Measurements from ENCODE around the gene COL1A2.

The COL1A2 gene

GRCh38 chr7:94394437-94395140 is at the start of gene COL1A2:
COL1A2 (plus strand) TSS chr7:94394895; CDS start chr7:94395032, 137 bp downstream.
- DNase-seq: peak in 1 of 4 experiments; percentile 4

DNA sequence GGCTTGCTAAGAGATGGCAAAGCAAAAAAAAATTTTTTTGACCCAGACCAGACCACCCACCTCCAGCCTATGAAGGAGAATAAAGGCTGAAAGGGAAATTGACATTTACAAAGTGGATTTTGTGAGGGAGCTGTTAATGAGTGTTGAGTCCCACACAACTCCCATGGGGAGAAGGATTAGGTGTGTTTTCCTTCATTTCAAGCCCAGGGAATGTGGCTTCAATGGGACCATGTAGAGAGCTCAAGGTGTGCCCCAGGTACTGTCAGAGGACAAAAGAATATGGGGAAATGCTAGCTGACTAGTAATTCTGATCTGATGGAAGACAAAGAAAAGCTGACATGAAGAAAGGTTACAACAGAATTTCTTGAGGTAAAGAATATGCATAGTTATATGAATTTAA is 48.8 kb upstream of the COL1A2 start:
- DNase-seq: no peak

DNA sequence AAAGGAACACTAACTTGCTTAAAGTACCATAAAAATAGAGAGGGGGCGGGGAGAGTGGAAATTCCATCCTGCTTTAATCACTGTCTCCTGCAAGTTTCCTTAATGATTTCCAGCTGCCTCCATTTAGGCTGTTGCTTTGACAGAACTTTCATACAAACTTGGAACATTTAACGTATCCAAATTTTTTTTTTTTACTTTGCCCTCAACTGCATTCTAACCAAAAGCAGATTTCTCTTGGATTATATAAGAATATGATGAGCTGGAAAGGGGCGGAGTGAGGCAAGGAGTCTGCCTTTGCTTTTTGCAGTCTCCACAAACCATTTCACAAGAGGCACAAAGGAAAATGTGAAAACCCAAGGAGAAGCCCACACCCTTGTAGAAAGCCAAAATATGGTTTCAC is 46.6 kb upstream of the COL1A2 start:
- no peak for DNase-seq

GRCh38 chr7:94350734-94351133 is 44.0 kb upstream of the COL1A2 start:
- DNase-seq: no peak

GRCh38 chr7:94351703-94352102 is 43.0 kb upstream of the COL1A2 start:
- DNase-seq: no peak

DNA sequence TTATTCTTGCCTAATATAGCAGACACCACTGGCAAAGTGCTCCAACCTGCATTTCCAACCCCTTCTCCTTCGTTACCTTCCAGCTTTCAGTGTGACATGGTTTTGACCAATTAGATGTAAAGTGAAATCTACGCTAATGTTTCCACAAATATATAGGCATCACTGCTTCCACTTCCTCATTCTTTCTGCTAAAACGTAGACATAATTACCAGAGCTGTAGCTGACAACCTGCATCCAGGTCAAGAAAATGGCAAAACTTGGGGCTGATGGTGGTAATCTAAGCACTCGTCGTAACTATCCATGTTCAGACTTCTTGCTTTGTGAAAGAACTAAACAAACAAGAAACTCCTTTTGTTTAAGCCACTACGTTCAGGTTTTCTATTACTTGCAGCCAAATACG is 41.8 kb upstream of the COL1A2 start:
- DNase-seq: no peak

GRCh38 chr7:94354953-94355352 is 39.7 kb upstream of the COL1A2 start:
- DNase-seq: no peak

- no peak for DNase-seq
Measured at GRCh38 chr7:94355454-94355853, 39.2 kb upstream of the COL1A2 start.

DNA sequence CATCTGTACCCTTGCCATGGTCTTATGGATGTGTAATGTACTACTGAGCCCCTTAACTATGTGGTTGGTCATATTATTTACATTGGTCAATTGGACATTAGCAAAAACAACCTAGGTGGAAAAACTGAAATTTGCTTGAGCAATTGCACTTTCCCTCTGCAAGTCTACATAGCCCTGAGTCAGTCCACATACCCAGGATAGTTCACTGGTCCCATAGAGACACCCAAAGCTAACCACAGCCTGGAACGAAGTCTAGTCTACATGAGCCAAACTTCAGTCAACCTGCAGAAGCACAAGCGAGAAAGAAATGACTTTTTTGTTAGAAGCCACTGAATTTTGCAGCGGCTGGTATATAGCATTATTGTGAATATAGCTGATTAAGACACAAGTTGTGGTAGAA is 37.6 kb upstream of the COL1A2 start:
- no peak for DNase-seq

DNA sequence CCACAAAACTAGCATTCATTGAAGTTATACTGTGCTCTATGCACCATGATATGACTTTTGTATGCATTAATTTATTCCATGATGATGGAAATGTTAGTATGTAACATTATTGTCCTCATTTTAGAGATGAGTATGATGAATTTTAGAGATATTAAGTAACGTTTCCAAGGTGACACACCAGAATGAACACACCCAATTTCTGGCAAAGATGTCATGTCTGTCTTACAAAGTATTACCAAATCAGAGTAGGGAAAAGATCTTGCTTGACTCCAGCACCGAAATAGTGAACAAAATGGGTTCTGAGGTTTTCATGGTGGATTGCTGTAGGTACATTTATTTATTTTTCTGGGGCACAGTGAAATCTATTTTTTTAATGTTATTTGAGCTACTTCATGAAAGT is 33.8 kb upstream of the COL1A2 start:
- no peak for DNase-seq

DNA sequence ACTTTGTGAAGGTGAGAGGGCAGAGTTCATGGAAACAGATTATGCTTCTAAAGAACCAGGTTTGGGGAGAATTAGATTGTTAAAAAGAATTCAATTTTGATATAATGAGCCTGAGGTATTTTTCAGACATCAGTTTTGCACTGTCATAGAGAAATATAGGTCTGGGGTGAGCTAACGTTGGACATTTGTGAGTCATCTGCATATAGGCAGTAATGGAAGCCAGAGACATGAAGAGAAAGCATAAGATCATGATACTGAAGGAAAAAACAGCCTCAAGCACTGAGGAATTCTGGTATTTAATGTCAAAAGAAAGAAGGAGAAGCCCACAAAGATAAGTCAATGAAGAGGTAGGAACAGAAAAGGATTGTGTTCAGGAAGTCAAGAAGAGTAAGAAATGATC is 32.4 kb upstream of the COL1A2 start:
- DNase-seq: no peak

GRCh38 chr7:94364816-94365215 is 29.9 kb upstream of the COL1A2 start:
- no peak for DNase-seq

DNA sequence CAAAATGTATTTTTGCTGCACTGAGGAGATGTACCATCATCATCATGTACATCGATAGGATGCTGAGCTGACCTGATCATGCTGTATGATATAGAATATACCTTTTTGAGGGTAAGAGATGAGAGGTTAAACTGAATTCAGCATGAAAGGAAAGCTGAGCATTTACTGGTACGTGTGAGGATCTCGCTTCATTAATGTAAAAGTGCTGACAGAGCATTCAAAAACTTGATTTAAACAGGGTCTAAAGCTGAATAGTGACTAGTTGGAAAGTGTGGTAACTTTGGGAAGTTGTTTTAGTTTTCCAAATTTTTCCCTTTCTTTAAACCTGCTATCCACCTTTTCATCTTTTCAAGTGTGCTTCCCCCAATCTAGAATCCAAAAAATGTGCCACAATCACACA is 28.5 kb upstream of the COL1A2 start:
- no peak for DNase-seq

DNA sequence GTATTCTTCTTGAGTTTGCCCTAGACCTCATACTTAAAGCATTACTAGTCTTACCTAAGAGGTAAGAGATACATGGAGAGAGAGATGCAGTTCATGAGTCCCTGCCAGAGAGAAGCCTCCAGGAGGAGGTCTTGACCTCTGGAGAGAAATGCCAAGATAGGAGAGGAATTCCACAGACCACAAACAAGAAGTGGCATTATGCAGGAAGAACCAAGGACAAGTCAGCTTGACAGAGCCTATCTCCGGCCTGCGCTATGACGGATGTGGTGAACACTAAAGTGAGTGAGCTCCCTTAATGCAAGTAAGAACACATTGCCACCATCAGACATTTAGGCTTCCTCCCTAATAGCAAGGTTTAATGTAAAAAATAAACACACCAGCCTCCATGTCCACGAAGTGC is 27.9 kb upstream of the COL1A2 start:
- no peak for DNase-seq

DNA sequence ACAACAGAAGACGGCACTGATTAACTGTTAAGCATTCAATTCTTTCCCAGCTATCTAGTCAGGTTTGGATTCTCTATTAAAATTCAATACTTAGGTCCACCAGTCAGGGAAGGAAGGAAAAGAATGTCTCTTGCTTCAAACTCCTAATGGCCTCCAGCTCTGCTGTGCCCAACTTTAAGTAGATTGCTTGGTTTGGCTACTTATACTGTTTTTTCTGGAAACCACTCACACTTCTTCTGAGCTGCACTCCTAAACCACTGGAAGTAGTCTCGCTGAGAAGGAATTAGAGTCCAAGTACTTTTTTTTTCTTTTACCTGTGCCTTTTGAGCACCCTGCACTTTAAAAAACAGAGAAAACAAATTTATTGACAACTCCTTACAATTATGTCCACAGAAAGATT is 26.7 kb upstream of the COL1A2 start:
- DNase-seq: no peak

DNA sequence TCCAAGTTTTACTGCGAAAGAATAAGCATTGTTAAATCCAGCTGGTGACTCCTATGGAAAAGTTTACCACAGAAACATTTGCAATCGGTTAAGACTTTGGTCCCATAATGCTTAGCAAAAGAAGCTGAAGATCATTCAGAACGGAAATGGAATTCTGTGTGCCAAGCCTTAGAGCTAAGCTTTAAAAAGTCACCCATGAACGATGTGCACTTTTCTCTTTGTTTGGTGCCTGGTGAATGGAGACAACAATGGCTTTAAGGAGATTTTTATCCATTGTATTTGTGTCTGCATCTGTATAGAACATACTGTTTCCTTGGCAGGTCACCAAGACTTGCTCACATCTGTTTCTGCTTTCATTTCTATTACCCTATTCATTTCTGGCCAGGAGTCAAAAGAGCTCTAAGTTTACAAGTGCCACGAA is 26.3 kb upstream of the COL1A2 start:
- DNase-seq: no peak

DNA sequence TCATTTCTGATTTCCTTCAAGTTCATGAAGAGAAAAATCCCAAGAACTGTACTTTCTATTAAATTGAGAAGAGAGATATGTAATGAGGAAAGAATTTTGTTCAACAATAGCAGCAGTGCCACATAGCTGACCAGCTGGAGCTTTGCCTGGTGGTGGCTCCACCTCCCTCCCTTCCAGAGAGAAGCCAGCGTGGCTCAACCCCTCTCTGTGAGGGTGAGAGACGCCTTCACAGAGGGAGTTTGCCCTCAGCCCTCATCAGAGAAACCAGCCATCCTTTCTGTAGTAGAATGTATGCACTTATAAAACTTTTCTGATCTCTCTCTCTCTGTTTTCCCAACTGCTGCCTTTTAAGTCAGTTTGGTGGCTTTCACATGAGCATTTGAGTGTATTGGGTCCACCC is 20.5 kb upstream of the COL1A2 start:
- no peak for DNase-seq

DNA sequence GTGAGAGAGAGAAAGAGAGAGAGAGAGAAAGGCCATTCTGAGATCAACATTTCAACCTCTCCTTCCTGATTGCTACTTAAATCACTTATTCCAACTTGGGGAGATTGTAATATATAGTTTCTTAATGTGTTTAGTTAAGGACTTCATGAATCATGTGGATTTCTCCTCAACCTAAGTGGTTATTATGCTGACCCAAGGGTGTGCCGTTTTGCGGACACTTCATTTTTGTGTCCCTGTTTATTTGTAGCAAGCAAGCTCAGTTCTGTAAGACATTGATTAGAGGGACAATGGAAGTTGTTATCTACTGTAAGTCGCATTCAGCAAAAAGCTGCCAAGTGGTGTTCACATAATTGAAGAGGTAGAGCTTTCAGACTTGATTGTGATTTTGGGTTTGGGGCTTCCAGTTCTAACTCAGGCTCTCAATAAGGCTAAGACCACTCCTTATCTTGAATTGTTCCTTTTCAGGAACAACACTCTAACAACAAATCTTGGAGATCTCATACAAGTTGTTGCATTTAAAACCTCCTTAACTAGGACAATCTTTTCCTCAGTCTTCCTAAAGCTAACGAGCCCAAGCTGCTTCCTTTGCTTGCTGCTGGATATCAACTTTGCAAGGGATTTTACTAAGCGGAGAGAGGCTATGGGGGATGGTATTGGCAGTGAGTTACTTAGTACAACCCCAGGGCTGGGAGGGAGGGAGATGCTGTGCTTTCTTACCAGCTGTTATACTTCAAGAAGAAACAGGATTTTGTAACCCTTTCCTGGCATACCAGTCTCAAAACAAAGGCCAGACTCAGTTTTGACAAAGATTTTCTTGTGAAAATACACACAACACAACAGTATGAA is 19.8 kb upstream of the COL1A2 start:
- no peak for DNase-seq

DNA sequence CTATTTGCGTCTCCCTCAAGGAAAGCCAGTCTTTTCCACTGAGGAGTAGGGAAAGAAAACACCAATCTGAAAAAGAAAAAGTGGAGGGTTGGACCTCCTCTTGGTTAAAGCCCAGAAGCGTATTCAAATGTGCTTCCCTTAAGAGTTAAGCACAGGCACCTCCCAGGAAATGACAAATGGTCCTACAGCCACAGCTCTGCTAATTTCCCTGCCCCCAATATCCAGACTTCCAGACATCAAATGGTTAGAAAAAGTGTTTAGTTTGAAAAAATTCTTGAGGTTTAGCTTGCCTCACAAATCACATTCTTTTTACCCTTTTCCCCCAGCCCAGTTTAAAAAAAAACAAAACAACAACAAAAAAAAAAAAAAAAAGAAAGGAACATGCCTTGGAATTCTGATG is 19.0 kb upstream of the COL1A2 start:
- DNase-seq: no peak

GRCh38 chr7:94376281-94376680 is 18.4 kb upstream of the COL1A2 start:
- no peak for DNase-seq

GRCh38 chr7:94378356-94378755 is 16.3 kb upstream of the COL1A2 start:
- no peak for DNase-seq

GRCh38 chr7:94380264-94380663 is 14.4 kb upstream of the COL1A2 start:
- no peak for DNase-seq

DNA sequence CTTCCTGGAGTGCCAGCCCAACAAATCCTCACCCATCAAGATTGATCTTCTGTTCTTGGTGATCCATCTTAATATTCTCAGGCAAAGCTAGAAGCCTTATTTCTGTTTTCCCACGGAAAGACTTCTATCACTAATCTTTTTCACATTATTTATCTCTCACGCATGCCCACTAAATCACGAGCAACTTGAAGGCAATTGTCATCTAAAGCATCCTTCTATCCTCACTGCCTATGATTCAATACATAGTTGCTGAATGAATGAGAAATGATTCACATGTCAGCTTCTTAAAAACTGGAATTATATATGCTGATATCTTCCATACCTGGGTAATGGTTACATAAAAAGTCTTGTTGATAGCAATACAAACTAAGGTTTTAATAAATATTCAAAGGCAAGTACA is 12.6 kb upstream of the COL1A2 start:
- DNase-seq: no peak

GRCh38 chr7:94382746-94383145 is 11.9 kb upstream of the COL1A2 start:
- DNase-seq: no peak

DNA sequence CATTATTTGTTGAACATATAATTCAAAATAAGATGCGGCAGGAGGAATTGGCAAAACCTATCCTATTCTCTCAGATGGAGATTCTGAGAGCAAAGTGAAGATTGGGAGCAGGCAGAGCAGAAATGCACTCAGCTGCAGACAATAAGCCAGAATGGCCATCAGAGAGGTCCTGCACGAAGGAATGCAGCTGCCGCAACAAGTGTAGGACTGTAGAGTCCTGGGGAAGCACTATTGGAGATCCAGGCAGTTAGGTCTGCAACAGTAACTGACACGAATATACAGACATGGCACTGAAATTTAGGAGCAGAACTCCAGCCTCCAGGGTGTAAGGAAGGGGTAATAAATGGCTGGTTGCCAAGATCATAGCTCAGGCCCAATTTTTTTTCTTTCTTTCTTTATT is 10.4 kb upstream of the COL1A2 start:
- no peak for DNase-seq

Data from activated naive CD4-positive, alpha-beta T cell (primary cell).